ENCODE data around the gene PROSER2. TPM values are rescaled to one million over a fixed set of nuclear protein-coding genes. Genes with fewer than 3 reads are reported as not detected.

The PROSER2 gene
- total RNA-seq, 1 experiment from 2014 or later = 0.84 TPM

GRCh38 chr10:11799736-11800080 is 23.4 kb upstream of the PROSER2 start:
- no peak for DNase-seq (ENCODE audit: low read depth)

GRCh38 chr10:11804336-11804735 is 18.8 kb upstream of the PROSER2 start:
- DNase-seq (ENCODE audit: low read depth) = no peak

- no peak for DNase-seq (ENCODE audit: low read depth)
Observed at GRCh38 chr10:11805792-11806191, 17.4 kb upstream of the PROSER2 start.

GRCh38 chr10:11806706-11807105 is 16.4 kb upstream of the PROSER2 start:
- DNase-seq (ENCODE audit: low read depth) = no peak

GRCh38 chr10:11808808-11809207 is 14.3 kb upstream of the PROSER2 start:
- no peak for DNase-seq (ENCODE audit: low read depth)

GRCh38 chr10:11810313-11810766 is 12.8 kb upstream of the PROSER2 start:
- no peak for DNase-seq (ENCODE audit: low read depth)

GRCh38 chr10:11810973-11811372 is 12.2 kb upstream of the PROSER2 start:
- no peak for DNase-seq (ENCODE audit: low read depth)

- no peak for DNase-seq (ENCODE audit: low read depth)
Observed at GRCh38 chr10:11813177-11813576, 10.0 kb upstream of the PROSER2 start.

GRCh38 chr10:11813855-11814567 is 9.1 kb upstream of the PROSER2 start:
- DNase-seq (ENCODE audit: low read depth) = no peak

- no peak for DNase-seq (ENCODE audit: low read depth)
Observed at GRCh38 chr10:11819027-11819426, 4.1 kb upstream of the PROSER2 start.

- no peak for DNase-seq (ENCODE audit: low read depth)
Observed at GRCh38 chr10:11822026-11822756, 965 bp upstream of the PROSER2 start.

- no peak for DNase-seq (ENCODE audit: low read depth)
Observed at GRCh38 chr10:11822809-11823121, 391 bp upstream of the PROSER2 start.

GRCh38 chr10:11823989-11824346 is 812 bp downstream of the PROSER2 start:
- DNase-seq (ENCODE audit: low read depth) = peak; percentile 12

- no peak for DNase-seq (ENCODE audit: low read depth)
Observed at GRCh38 chr10:11824376-11824775, 1.2 kb downstream of the PROSER2 start.

- DNase-seq (ENCODE audit: low read depth) = no peak
Observed at GRCh38 chr10:11824825-11825224, 1.7 kb downstream of the PROSER2 start.

- DNase-seq (ENCODE audit: low read depth) = no peak
Observed at GRCh38 chr10:11825796-11826414, 2.7 kb downstream of the PROSER2 start.

GRCh38 chr10:11827006-11827405 is 3.9 kb downstream of the PROSER2 start:
- DNase-seq (ENCODE audit: low read depth) = no peak

GRCh38 chr10:11827414-11827813 is 4.3 kb downstream of the PROSER2 start:
- DNase-seq (ENCODE audit: low read depth) = no peak

- DNase-seq (ENCODE audit: low read depth) = no peak
Observed at GRCh38 chr10:11828682-11829284, 5.6 kb downstream of the PROSER2 start.

GRCh38 chr10:11830836-11831519 is 7.8 kb downstream of the PROSER2 start:
- DNase-seq (ENCODE audit: low read depth) = no peak

- no peak for DNase-seq (ENCODE audit: low read depth)
Observed at GRCh38 chr10:11831520-11831951, 8.4 kb downstream of the PROSER2 start.

- DNase-seq (ENCODE audit: low read depth) = no peak
Observed at GRCh38 chr10:11832042-11832441, 8.9 kb downstream of the PROSER2 start.

All from RPMI7951 (cell line).